ENCODE results near the gene KRT3. TPM values are rescaled to one million over a fixed set of nuclear protein-coding genes. Genes with fewer than 3 reads are reported as not detected.

The KRT3 gene
- total and polyA plus RNA-seq, 9 of the 15 experiments (the other 6 are each of a cell fraction or from before 2014, with no cell fraction given), result not detected

DNA sequence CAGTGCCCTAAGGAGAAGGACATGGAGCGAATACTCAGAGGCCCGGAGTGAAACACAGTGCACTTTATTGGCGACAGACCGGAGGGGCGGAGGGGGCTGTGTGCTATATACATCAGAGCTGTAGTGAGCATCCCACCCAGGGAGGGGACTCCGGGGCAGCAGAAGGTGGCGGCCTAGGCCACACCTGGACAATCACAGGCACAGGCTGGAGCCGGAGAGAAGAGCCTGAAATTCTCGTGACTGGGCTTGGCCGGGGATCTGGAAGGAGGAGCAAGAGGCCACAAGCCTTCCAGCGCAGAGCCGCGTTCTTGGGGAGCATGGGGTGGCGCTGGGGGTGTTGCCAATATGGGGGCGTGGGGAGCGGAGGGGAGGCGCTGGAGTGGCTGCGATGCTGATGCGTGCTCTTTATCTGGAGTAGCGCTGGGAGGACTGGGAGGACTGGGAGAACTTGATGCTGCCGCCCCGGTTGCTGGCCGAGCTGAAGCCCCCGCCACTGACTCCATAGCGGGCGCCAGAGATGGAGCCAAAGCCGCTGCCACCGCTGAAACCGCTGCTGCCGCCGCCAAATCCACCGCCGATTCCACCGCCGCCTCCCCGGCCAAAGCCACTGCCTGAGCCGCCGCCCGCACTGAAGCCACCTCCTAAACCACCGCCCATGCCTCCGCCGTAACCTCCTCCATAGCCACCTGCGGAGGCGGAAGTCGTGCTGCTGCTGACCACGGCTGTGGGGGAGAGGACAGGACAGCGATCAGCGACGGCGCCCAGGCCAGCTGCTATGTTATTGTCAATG lies 6.1 kb downstream of the KRT3 start (continued):
- TF ChIP-seq, protein P1, sequence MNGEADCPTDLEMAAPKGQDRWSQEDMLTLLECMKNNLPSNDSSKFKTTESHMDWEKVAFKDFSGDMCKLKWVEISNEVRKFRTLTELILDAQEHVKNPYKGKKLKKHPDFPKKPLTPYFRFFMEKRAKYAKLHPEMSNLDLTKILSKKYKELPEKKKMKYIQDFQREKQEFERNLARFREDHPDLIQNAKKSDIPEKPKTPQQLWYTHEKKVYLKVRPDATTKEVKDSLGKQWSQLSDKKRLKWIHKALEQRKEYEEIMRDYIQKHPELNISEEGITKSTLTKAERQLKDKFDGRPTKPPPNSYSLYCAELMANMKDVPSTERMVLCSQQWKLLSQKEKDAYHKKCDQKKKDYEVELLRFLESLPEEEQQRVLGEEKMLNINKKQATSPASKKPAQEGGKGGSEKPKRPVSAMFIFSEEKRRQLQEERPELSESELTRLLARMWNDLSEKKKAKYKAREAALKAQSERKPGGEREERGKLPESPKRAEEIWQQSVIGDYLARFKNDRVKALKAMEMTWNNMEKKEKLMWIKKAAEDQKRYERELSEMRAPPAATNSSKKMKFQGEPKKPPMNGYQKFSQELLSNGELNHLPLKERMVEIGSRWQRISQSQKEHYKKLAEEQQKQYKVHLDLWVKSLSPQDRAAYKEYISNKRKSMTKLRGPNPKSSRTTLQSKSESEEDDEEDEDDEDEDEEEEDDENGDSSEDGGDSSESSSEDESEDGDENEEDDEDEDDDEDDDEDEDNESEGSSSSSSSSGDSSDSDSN (IDR thresholded peaks at IDR 0.05; ENCODE audit: borderline replicate concordance in 1 of 2, low read depth in 2 of 2, low read length in 2 of 2), result peak; percentile 89 to 97; a peak in 3 of 4 replicates
- no peak for TF ChIP-seq JUN (IDR thresholded peaks at IDR 0.05; ENCODE audit: borderline replicate concordance, low read depth, low read length)
- TF ChIP-seq JUN (CRISPR knock-in tag; IDR thresholded peaks at IDR 0.05; ENCODE audit: borderline replicate concordance), result no peak
- no peak for TF ChIP-seq C11orf30 (IDR thresholded peaks at IDR 0.05; ENCODE audit: low read depth)
- no peak for TF ChIP-seq PTBP1 (IDR thresholded peaks at IDR 0.05; ENCODE audit: low read depth, low read length)
- no peak for TF ChIP-seq NCOA6 (IDR thresholded peaks at IDR 0.05)
- TF ChIP-seq HMG20B (CRISPR knock-in tag; IDR thresholded peaks at IDR 0.05), result no peak
- TF ChIP-seq SMAD4 (CRISPR knock-in tag; conservative IDR thresholded peaks at IDR 0.05), result peak; percentile 59; the same call in 1 of the 2 replicates
- no peak for TF ChIP-seq ZZZ3 (IDR thresholded peaks at IDR 0.05)
- TF ChIP-seq, protein P2, sequence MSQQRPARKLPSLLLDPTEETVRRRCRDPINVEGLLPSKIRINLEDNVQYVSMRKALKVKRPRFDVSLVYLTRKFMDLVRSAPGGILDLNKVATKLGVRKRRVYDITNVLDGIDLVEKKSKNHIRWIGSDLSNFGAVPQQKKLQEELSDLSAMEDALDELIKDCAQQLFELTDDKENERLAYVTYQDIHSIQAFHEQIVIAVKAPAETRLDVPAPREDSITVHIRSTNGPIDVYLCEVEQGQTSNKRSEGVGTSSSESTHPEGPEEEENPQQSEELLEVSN (IDR thresholded peaks at IDR 0.05; ENCODE audit: borderline replicate concordance in 1 of 2, extremely low read depth in 1 of 2, insufficient read depth in 1 of 2, insufficient read length in 1 of 2, low read depth in 1 of 2, low read length in 1 of 2, poor library complexity in 1 of 2, severe bottlenecking in 1 of 2), result peak; percentile 64 to 71
- TF ChIP-seq, protein P3, sequence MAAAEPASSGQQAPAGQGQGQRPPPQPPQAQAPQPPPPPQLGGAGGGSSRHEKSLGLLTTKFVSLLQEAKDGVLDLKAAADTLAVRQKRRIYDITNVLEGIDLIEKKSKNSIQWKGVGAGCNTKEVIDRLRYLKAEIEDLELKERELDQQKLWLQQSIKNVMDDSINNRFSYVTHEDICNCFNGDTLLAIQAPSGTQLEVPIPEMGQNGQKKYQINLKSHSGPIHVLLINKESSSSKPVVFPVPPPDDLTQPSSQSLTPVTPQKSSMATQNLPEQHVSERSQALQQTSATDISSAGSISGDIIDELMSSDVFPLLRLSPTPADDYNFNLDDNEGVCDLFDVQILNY (CRISPR knock-in tag; IDR thresholded peaks at IDR 0.05), result no peak
- TF ChIP-seq, protein P4, sequence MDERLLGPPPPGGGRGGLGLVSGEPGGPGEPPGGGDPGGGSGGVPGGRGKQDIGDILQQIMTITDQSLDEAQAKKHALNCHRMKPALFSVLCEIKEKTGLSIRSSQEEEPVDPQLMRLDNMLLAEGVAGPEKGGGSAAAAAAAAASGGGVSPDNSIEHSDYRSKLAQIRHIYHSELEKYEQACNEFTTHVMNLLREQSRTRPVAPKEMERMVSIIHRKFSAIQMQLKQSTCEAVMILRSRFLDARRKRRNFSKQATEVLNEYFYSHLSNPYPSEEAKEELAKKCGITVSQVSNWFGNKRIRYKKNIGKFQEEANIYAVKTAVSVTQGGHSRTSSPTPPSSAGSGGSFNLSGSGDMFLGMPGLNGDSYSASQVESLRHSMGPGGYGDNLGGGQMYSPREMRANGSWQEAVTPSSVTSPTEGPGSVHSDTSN (CRISPR knock-in tag; IDR thresholded peaks at IDR 0.05; ENCODE audit: low read depth), result no peak
- TF ChIP-seq, protein P4 (tag; conservative IDR thresholded peaks at IDR 0.05; ENCODE audit: low read depth), result no peak
- TF ChIP-seq, protein P5, sequence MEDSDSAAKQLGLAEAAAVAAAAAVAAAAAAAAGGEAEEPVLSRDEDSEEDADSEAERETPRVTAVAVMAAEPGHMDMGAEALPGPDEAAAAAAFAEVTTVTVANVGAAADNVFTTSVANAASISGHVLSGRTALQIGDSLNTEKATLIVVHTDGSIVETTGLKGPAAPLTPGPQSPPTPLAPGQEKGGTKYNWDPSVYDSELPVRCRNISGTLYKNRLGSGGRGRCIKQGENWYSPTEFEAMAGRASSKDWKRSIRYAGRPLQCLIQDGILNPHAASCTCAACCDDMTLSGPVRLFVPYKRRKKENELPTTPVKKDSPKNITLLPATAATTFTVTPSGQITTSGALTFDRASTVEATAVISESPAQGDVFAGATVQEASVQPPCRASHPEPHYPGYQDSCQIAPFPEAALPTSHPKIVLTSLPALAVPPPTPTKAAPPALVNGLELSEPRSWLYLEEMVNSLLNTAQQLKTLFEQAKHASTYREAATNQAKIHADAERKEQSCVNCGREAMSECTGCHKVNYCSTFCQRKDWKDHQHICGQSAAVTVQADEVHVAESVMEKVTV (CRISPR knock-in tag; IDR thresholded peaks at IDR 0.05), result no peak
- 0 out of 2 replicates have a peak, but pooled peaks have one; percentile 47 for TF ChIP-seq GABPB1 (CRISPR knock-in tag; IDR thresholded peaks at IDR 0.05)
